Gastrocnemius medialis (tissue), 4 donors: Measurements from ENCODE around the gene MECP2. TPM values are rescaled to one million over a fixed set of nuclear protein-coding genes. Genes with fewer than 3 reads are reported as not detected.
A peak's percentile ranks its signal among the peaks of the same experiment; 100 is the strongest.

Experiments
- ATAC-seq, 2 donors: fragments of 150-250 bp; one replicate each; pipeline ENCODE4 v1.9.1; 2016
- DNase-seq, 2 donors: peaks; one replicate each; pipeline ENCODE4 v3.0.0-alpha.2; 2019
- H3K27ac ChIP-seq, 4 donors: fragments of 200-600 bp; sonication (generic); 1 replicate in 1 of 4; 2 replicates in 3 of 4; pipeline ENCODE4 v1.5.1; 2016 to 2018; ENCODE audit warnings: mild to moderate bottlenecking in 2 of 4, moderate library complexity in 1 of 4
- H3K27me3 ChIP-seq, 3 donors: fragments of 200-600 bp; sonication (generic) in 2 of 3; 1 replicate in 1 of 3; 2 replicates in 2 of 3; pipeline versions ENCODE4 v1.5.1 to v1.6.0; 2016 to 2019; ENCODE audit warnings: mild to moderate bottlenecking in 1 of 3, moderate library complexity in 1 of 3
- H3K36me3 ChIP-seq, 2 donors: fragments of 200-600 bp; sonication (generic) in 1 of 2; one replicate each; pipeline ENCODE4 v1.5.1; 2017 to 2018
- H3K4me1 ChIP-seq, 2 donors: fragments of 200-600 bp; sonication (generic) in 1 of 2; one replicate each; pipeline ENCODE4 v1.5.1; 2016 to 2017; ENCODE audit warnings: mild to moderate bottlenecking in 2 of 2
- H3K4me3 ChIP-seq, 4 donors: fragments of 200-600 bp; sonication (generic) in 3 of 4; 1 replicate in 1 of 4; 2 replicates in 3 of 4; pipeline ENCODE4 v1.5.1; 2016 to 2019; ENCODE audit warnings: mild to moderate bottlenecking in 2 of 4
- H3K9me3 ChIP-seq, 3 donors: fragments of 200-600 bp; sonication (generic) in 2 of 3; 1 replicate in 1 of 3; 2 replicates in 2 of 3; pipeline ENCODE4 v1.5.1; 2016 to 2019
- POLR2A ChIP-seq, 2 donors: fragments of 450-650 bp; IDR thresholded peaks; one replicate each; pipeline ENCODE4 v1.6.1; 2017; ENCODE audit warnings: antibody characterized with exemption in 2 of 2, mild to moderate bottlenecking in 2 of 2, moderate library complexity in 2 of 2
- in situ Hi-C, 4 donors: fragments of 200-750 bp; cut with MboI; loops; one replicate each; pipeline versions ENCODE4 v1.15.0 to v1.8.0; 2017; ENCODE audit warnings: low sequenced_read_pairs in 4 of 4
- intact Hi-C: fragments of 100-400 bp; cut with DNase I; formaldehyde crosslinking; loops from one replicate; pipeline ENCODE4 v1.15.1; 2023; ENCODE audit warnings: low total_unique reads
- total RNA-seq, 4 donors: library from RNA; depleted of rRNA; stranded (reverse); fragments of >200 nt; gene quantifications; one replicate each; pipeline versions ENCODE4 v1.1.0 to v1.2.3, GENCODE V29; 2016
- TF ChIP-seq, protein P1 (sequence below), 5 experiments: fragments of 450-650 bp in 3 of 5; fragments of 200-600 bp in 2 of 5; sonication (generic) in 2 of 5; IDR thresholded peaks in 4 of 5; conservative IDR thresholded peaks in 1 of 5; 1 replicate in 4 of 5; 2 replicates in 1 of 5; pipeline ENCODE4 v1.5.1; 2016 to 2019; ENCODE audit warnings: antibody characterized with exemption in 5 of 5, mild to moderate bottlenecking in 3 of 5, moderate library complexity in 3 of 5

Gene MECP2
- total RNA-seq, 4 donors from 2014 or later = 39.0 to 63.2 (median 45.2) TPM

DNA sequence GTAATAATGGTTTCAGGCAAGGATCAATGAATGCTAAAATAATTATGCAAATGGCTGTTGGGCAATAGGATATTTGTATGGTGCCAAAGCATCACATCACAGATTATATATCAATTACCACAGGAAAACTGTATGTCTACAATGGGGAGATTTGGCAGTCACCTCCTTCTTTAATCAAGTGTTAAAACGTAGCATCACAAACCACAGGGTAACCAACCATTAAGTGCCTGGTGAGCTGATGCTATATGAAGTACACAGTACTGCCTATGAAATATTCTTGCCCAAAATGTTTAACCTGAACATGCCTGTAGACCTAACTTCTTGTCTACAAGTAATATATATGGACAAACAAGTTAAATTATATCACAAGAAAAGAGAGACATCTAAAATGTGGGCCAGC is 25.3 kb downstream of the MECP2 start:
- H3K4me3 ChIP-seq = no peak overlapping the region
- no peaks in the 10 kb centered on the region for H3K27me3 ChIP-seq
- no peaks in the 10 kb centered on the region for H3K9me3 ChIP-seq
- no peak for TF ChIP-seq POLR2A (IDR thresholded peaks at IDR 0.05)
- TF ChIP-seq, protein P1, sequence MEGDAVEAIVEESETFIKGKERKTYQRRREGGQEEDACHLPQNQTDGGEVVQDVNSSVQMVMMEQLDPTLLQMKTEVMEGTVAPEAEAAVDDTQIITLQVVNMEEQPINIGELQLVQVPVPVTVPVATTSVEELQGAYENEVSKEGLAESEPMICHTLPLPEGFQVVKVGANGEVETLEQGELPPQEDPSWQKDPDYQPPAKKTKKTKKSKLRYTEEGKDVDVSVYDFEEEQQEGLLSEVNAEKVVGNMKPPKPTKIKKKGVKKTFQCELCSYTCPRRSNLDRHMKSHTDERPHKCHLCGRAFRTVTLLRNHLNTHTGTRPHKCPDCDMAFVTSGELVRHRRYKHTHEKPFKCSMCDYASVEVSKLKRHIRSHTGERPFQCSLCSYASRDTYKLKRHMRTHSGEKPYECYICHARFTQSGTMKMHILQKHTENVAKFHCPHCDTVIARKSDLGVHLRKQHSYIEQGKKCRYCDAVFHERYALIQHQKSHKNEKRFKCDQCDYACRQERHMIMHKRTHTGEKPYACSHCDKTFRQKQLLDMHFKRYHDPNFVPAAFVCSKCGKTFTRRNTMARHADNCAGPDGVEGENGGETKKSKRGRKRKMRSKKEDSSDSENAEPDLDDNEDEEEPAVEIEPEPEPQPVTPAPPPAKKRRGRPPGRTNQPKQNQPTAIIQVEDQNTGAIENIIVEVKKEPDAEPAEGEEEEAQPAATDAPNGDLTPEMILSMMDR (IDR thresholded peaks at IDR 0.05 in 4 of 5, conservative IDR thresholded peaks at IDR 0.05 in 1 of 5) = no peak
- peaks cover 20 to 22% of the 10 kb centered on the region in 2 donors for H3K4me1 ChIP-seq
- no peak for ATAC-seq
- intact Hi-C loops = no loop called here
- no peak for DNase-seq
- in situ Hi-C loops = loop anchor here in 1 of 4 donors (25.0 kb wide), 1 partner anchor 110 kb away; the partner anchor contains the start of genes HCFC1 and TMEM187
- H3K27ac ChIP-seq = no peak overlapping the region
- no peaks in the 10 kb centered on the region for H3K36me3 ChIP-seq

DNA sequence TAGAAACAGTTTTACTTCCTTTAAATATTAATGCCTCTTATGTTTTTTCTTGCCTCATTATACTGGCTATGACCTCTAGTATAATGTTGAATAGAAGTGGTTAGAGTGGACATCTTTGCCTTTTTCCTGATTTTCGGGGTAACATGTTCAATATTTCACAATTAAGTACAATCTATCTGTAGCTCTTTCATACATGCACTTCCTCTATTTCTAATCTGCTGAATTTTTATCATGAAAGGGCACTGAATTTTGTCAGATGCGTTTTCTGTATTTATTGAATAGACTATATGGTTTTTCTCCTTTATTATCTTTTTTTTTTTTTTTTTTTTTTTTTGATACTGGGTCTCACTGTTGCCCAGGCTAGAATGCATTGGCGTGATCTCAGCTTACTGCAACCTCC is 29.0 kb downstream of the MECP2 start:
- intact Hi-C loops (no loop called here), in situ Hi-C loops (loop anchor here in 1 of 4 donors (25.0 kb wide), 1 partner anchor 106 kb away; the partner anchor contains the start of genes HCFC1 and TMEM187)
- no peak for ATAC-seq
- TF ChIP-seq, protein P1 (IDR thresholded peaks at IDR 0.05 in 4 of 5, conservative IDR thresholded peaks at IDR 0.05 in 1 of 5) = no peak
- TF ChIP-seq POLR2A (IDR thresholded peaks at IDR 0.05) = no peak
- Histone ChIP-seq H3K36me3 (no peaks in the 10 kb centered on the region), H3K4me3 (no peak overlapping the region), H3K9me3 (no peaks in the 10 kb centered on the region), H3K4me1 (peaks cover 28 to 33% of the 10 kb centered on the region in 2 donors), H3K27ac (no peak overlapping the region), H3K27me3 (no peaks in the 10 kb centered on the region)
- no peak for DNase-seq

DNA sequence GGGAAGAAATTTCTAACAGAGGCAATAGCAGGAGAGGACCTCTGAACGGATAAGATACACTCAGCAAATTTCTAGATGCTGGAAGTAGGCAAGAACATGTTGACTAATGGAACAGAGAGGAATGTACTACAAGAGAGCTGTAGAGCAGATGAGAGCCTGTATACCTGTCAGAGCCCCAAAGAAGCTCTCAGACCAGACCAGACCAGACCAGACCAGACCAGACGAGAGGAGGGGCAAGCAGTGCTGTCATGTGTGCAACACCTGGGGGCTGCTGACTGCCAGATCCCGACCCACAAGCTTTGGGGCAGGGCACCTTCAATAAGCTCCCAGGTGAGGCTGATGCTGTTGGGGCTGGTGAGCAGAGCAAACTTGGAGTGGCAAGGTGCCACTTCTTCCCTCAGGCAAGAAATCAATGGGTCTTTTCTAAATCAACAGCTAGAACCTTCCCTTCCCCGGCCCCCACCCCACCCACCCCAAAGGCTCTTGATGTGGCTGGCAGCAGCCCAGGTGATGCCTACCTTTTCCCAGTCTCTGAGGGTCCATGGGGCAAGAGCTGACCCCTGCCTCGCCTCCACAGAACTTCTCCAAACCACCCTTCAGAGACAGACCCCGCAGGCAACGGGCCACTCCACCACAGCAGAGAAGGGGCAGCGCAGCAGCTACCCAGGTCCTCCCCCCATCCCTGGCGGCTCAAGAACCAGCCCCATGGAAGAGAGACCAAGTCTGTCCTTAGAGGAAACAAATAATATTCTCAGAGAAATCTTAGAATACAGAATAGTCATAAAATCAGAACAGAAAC is 32.7 kb downstream of the MECP2 start:
- intact Hi-C loops = no loop called here
- DNase-seq = no peak
- Histone ChIP-seq H3K9me3 (no peaks in the 10 kb centered on the region), H3K36me3 (no peaks in the 10 kb centered on the region), H3K27ac (peak overlapping the region in 3 of 4 donors; percentile 6 to 59 (median 46)), H3K27me3 (no peaks in the 10 kb centered on the region), H3K4me1 (peaks cover 44 to 59% of the 10 kb centered on the region in 2 donors), H3K4me3 (no peak overlapping the region)
- in situ Hi-C loops = loop anchor here in 1 of 4 donors (25.0 kb wide), 1 partner anchor 103 kb away; the partner anchor contains the start of genes HCFC1 and TMEM187
- TF ChIP-seq, protein P1 (IDR thresholded peaks at IDR 0.05 in 4 of 5, conservative IDR thresholded peaks at IDR 0.05 in 1 of 5) = no peak
- TF ChIP-seq POLR2A (IDR thresholded peaks at IDR 0.05) = no peak
- no peak for ATAC-seq

DNA sequence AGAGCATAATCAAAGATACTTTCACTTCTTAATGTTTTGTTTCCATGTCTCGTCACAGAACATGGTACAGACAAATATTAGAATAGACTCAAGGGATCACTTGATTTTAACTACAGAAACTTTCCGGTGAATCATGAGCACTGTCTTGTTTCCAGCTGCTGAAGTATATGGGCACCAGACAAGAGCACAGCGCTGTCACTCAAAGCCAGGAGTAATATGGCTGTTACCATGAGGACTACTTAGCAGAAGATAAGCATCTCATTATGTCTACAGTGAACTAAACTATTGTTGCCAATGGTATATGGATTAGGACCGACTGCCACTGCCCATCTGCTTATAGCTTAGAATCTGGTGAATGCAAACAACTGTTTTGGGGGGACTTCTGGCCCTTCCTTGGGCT is 34.3 kb downstream of the MECP2 start:
- H3K9me3 ChIP-seq = no peaks in the 10 kb centered on the region
- TF ChIP-seq POLR2A (IDR thresholded peaks at IDR 0.05) = no peak
- H3K27me3 ChIP-seq = no peaks in the 10 kb centered on the region
- H3K4me3 ChIP-seq = no peak overlapping the region
- H3K4me1 ChIP-seq = peaks cover 58 to 68% of the 10 kb centered on the region in 2 donors
- DNase-seq (no peak), ATAC-seq (peak; percentile 49 to 53)
- intact Hi-C loops = no loop called here
- H3K36me3 ChIP-seq = no peaks in the 10 kb centered on the region
- H3K27ac ChIP-seq = peak overlapping the region; percentile 27 to 59 (median 50)
- in situ Hi-C loops = loop anchor here in 1 of 4 donors (25.0 kb wide), 1 partner anchor 101 kb away; the partner anchor contains the start of genes HCFC1 and TMEM187

DNA sequence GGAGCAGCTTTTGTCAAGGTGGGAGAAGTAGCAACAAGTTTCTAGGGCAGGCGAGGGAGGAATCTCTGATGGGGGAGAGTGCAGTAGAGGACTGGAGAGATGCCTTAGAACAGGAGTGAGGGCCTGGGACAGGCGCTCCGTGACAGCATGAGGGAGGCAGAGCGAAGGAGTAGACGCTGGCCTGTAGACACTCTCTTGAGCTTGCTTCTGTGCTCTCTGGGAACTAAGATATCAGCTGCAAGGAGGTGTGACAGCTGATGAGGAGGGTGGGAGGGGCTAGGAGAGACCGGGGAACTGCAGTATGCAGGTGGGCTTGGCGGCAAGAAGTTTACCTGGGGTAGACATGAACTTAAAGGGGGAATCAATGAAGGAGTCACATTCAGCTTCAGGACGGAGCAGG is 35.7 kb downstream of the MECP2 start:
- Histone ChIP-seq H3K4me3 (no peak overlapping the region), H3K27ac (peak overlapping the region in 3 of 4 donors; percentile 54 to 61 (median 59)), H3K9me3 (no peaks in the 10 kb centered on the region), H3K36me3 (no peaks in the 10 kb centered on the region), H3K27me3 (no peaks in the 10 kb centered on the region), H3K4me1 (peaks cover 60 to 69% of the 10 kb centered on the region in 2 donors)
- DNase-seq = no peak
- TF ChIP-seq POLR2A (IDR thresholded peaks at IDR 0.05) = no peak
- TF ChIP-seq, protein P1 (IDR thresholded peaks at IDR 0.05 in 4 of 5, conservative IDR thresholded peaks at IDR 0.05 in 1 of 5) = no peak
- no peak for ATAC-seq
- in situ Hi-C loops (loop anchor here in 1 of 4 donors (25.0 kb wide), 1 partner anchor 100 kb away; the partner anchor contains the start of genes HCFC1 and TMEM187), intact Hi-C loops (no loop called here)
